HEK293 (cell line): ENCODE data around the gene DHRS11.
A peak's percentile ranks its signal among the peaks of the same experiment; 100 is the strongest.

Source experiments
- CTCF ChIA-PET: fragments of 350-600 bp; formaldehyde crosslinking; extraction: SDS; loops from one replicate; lab custom pipeline; 2021; ENCODE audit warnings: antibody characterized with exemption; lab: Yijun Ruan, JAX
- POLR2A ChIA-PET: fragments of 300-600 bp; formaldehyde crosslinking; extraction: SDS; loops from one replicate; lab custom pipeline; 2020; ENCODE audit warnings: antibody characterized with exemption, inconsistent platforms; lab: Yijun Ruan, JAX
- H3K27ac ChIP-seq: fragments of 200-500 bp; sonication (Bioruptor generic); 2 replicates; pipeline ENCODE4 v1.5.1; 2014; ENCODE audit warnings: low read depth, low read length, control low read depth, inconsistent platforms; ENCODE audit errors: extremely low read depth
- H3K36me3 ChIP-seq, 2 experiments: fragments of 200-500 bp in 1 of 2; sonication (Bioruptor generic) in 1 of 2; 1 replicate in 1 of 2; 2 replicates in 1 of 2; pipeline ENCODE4 v1.5.1; 2014 to 2017; ENCODE audit warnings: inconsistent platforms in 2 of 2, low read length in 2 of 2; ENCODE audit not compliant: control insufficient read depth in 2 of 2, insufficient read depth in 1 of 2
- H3K4me1 ChIP-seq: fragments of 200-500 bp; sonication (Bioruptor generic); 2 replicates; pipeline ENCODE4 v1.5.1; 2014; ENCODE audit warnings: mild to moderate bottlenecking, low read length, inconsistent platforms; ENCODE audit not compliant: control insufficient read depth, insufficient read depth
- H3K4me3 ChIP-seq: 2 replicates; pipeline ENCODE4 v1.5.1; 2011; ENCODE audit warnings: low read depth, mild to moderate bottlenecking, control low read depth, low read length, moderate library complexity
- H3K9me3 ChIP-seq: fragments of 200-500 bp; sonication (Bioruptor generic); 2 replicates; pipeline ENCODE4 v1.5.1; 2014; ENCODE audit warnings: low read depth, low read length, inconsistent platforms; ENCODE audit not compliant: control insufficient read depth, insufficient read depth
- BCL11A ChIP-seq: fragments of 450-650 bp; formaldehyde crosslinking; IDR thresholded peaks from 2 replicates; pipeline ENCODE4 v1.5.1; 2016; ENCODE audit warnings: low read depth, missing biosample characterization, missing genetic modification characterization
- REPIN1 ChIP-seq: fragments of 450-650 bp; formaldehyde crosslinking; IDR thresholded peaks from 2 replicates; pipeline ENCODE4 v1.5.1; 2017; ENCODE audit warnings: missing biosample characterization, missing genetic modification characterization, low read depth
- WT1 ChIP-seq: fragments of 450-650 bp; formaldehyde crosslinking; IDR thresholded peaks from 2 replicates; pipeline ENCODE4 v1.5.1; 2016; ENCODE audit warnings: missing biosample characterization, missing genetic modification characterization
- YY2 ChIP-seq: fragments of 450-650 bp; formaldehyde crosslinking; IDR thresholded peaks from 2 replicates; pipeline ENCODE4 v1.5.1; 2016; ENCODE audit warnings: missing biosample characterization, missing genetic modification characterization
- ZBTB17 ChIP-seq: fragments of 450-650 bp; formaldehyde crosslinking; IDR thresholded peaks from 2 replicates; pipeline ENCODE4 v1.5.1; 2016; ENCODE audit warnings: missing biosample characterization, missing genetic modification characterization
- ZBTB7A ChIP-seq: fragments of 450-650 bp; formaldehyde crosslinking; IDR thresholded peaks from 2 replicates; pipeline ENCODE4 v1.5.1; 2016; ENCODE audit warnings: low read depth, missing biosample characterization, missing genetic modification characterization
- ZFP3 ChIP-seq: fragments of 450-650 bp; formaldehyde crosslinking; IDR thresholded peaks from 2 replicates; pipeline ENCODE4 v1.5.1; 2016; ENCODE audit warnings: low read depth, missing biosample characterization, missing genetic modification characterization
- ZFP69B ChIP-seq: fragments of 450-650 bp; formaldehyde crosslinking; IDR thresholded peaks from 2 replicates; pipeline ENCODE4 v1.5.1; 2016; ENCODE audit warnings: missing biosample characterization, missing genetic modification characterization
- ZNF146 ChIP-seq: fragments of 450-650 bp; formaldehyde crosslinking; IDR thresholded peaks from 2 replicates; pipeline ENCODE4 v1.5.1; 2016; ENCODE audit warnings: missing biosample characterization, missing genetic modification characterization
- ZNF155 ChIP-seq: fragments of 450-650 bp; formaldehyde crosslinking; IDR thresholded peaks from 2 replicates; pipeline ENCODE4 v1.5.1; 2016; ENCODE audit warnings: missing biosample characterization, missing genetic modification characterization
- ZNF175 ChIP-seq: fragments of 450-650 bp; formaldehyde crosslinking; IDR thresholded peaks from 2 replicates; pipeline ENCODE4 v1.5.1; 2016; ENCODE audit warnings: missing biosample characterization, missing genetic modification characterization
- ZNF239 ChIP-seq: fragments of 450-650 bp; formaldehyde crosslinking; IDR thresholded peaks from 2 replicates; pipeline ENCODE4 v1.5.1; 2016; ENCODE audit warnings: missing biosample characterization, missing genetic modification characterization
- ZNF24 ChIP-seq: fragments of 450-650 bp; formaldehyde crosslinking; IDR thresholded peaks from 2 replicates; pipeline ENCODE4 v1.5.1; 2016; ENCODE audit warnings: missing biosample characterization, missing genetic modification characterization
- ZNF426 ChIP-seq: fragments of 450-650 bp; formaldehyde crosslinking; IDR thresholded peaks from 2 replicates; pipeline ENCODE4 v1.5.1; 2017; ENCODE audit warnings: missing biosample characterization, missing genetic modification characterization, mild to moderate bottlenecking, inconsistent platforms, moderate library complexity
- ZNF521 ChIP-seq: fragments of 450-650 bp; formaldehyde crosslinking; IDR thresholded peaks from 2 replicates; pipeline ENCODE4 v1.5.1; 2017; ENCODE audit warnings: missing biosample characterization, mild to moderate bottlenecking, missing genetic modification characterization
- ZNF610 ChIP-seq: fragments of 450-650 bp; formaldehyde crosslinking; IDR thresholded peaks from 2 replicates; pipeline ENCODE4 v1.5.1; 2016; ENCODE audit warnings: missing biosample characterization, missing genetic modification characterization, borderline replicate concordance
- ZNF658 ChIP-seq: fragments of 450-650 bp; formaldehyde crosslinking; IDR thresholded peaks from 2 replicates; pipeline ENCODE4; 2016; ENCODE audit warnings: missing biosample characterization, missing genetic modification characterization
- ZNF785 ChIP-seq: fragments of 450-650 bp; formaldehyde crosslinking; IDR thresholded peaks from 2 replicates; pipeline ENCODE4 v1.5.1; 2016; ENCODE audit warnings: missing biosample characterization, missing genetic modification characterization
- ZNF791 ChIP-seq: fragments of 450-650 bp; formaldehyde crosslinking; IDR thresholded peaks from 2 replicates; pipeline ENCODE4 v1.5.1; 2016; ENCODE audit warnings: missing biosample characterization, missing genetic modification characterization
- ZNF792 ChIP-seq: fragments of 450-650 bp; formaldehyde crosslinking; IDR thresholded peaks from 2 replicates; pipeline ENCODE4 v1.5.1; 2016; ENCODE audit warnings: missing biosample characterization, missing genetic modification characterization
- ZNF843 ChIP-seq: fragments of 450-650 bp; formaldehyde crosslinking; IDR thresholded peaks from 2 replicates; pipeline ENCODE4 v1.5.1; 2016; ENCODE audit warnings: missing biosample characterization, missing genetic modification characterization
- TF ChIP-seq, protein P1 (sequence below): fragments of 450-650 bp; formaldehyde crosslinking; IDR thresholded peaks from 2 replicates; pipeline ENCODE4 v1.5.1; 2017; ENCODE audit warnings: missing biosample characterization, missing genetic modification characterization
- TF ChIP-seq, protein P2 (sequence below): fragments of 450-650 bp; formaldehyde crosslinking; IDR thresholded peaks from 2 replicates; pipeline ENCODE4 v1.5.1; 2016; ENCODE audit warnings: missing biosample characterization, missing genetic modification characterization
- TF ChIP-seq, protein P3 (sequence below): fragments of 450-650 bp; formaldehyde crosslinking; IDR thresholded peaks from 2 replicates; pipeline ENCODE4 v1.5.1; 2016; ENCODE audit warnings: missing biosample characterization, missing genetic modification characterization, low read depth
- TF ChIP-seq, protein P4 (sequence below): fragments of 450-650 bp; formaldehyde crosslinking; IDR thresholded peaks from 2 replicates; pipeline ENCODE4 v1.5.1; 2016; ENCODE audit warnings: missing biosample characterization, missing genetic modification characterization
- TF ChIP-seq, protein P5 (sequence below): fragments of 450-650 bp; formaldehyde crosslinking; IDR thresholded peaks from 2 replicates; pipeline ENCODE4 v1.5.1; 2017; ENCODE audit warnings: missing biosample characterization, missing genetic modification characterization

The DHRS11 gene

DNA sequence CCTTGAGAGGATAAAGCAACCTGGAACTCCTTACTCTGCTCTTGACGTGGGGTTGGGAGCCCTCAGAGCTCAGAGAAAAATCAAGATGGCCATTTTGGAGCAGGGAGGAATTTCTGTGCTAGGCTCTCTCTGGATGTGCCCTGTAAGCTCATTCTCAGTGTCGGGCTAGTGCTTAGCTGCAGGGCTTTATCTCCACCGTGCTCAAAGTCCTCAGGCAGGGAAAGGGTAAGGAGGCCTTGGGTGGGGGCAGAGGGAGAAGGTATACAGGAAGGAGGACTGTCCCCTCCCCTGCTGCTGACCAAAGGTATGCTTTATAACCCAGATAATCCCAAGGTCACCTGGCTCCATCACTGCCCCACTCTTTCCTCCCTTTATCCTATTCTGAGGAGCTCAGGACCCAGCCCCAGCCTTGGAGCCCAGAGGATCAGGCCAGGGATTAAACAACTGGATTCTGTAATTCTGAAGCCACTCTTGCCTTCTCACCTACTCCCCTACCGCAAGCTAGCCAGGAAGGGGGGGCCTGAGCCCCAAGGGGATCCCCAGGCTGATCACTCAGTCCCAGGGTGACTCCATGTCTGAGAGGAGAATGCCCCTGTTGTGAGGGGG, 1.1 kb downstream of the DHRS11 start:
- ChIA-PET POLR2A (interaction anchor here (0.6 to 3.4 kb wide), 4 partner anchors 9 to 59 kb away, joined by 3 to 70 read pairs (median 17); partner anchors contain the start of genes GGNBP2, MRM1 and MYO19), CTCF (interaction anchor here (0.6 to 3.0 kb wide), 4 partner anchors 9 to 439 kb away, joined by 3 to 32 read pairs (median 6); partner anchors contain the start of gene MRM1)
- TF ChIP-seq, protein P1, sequence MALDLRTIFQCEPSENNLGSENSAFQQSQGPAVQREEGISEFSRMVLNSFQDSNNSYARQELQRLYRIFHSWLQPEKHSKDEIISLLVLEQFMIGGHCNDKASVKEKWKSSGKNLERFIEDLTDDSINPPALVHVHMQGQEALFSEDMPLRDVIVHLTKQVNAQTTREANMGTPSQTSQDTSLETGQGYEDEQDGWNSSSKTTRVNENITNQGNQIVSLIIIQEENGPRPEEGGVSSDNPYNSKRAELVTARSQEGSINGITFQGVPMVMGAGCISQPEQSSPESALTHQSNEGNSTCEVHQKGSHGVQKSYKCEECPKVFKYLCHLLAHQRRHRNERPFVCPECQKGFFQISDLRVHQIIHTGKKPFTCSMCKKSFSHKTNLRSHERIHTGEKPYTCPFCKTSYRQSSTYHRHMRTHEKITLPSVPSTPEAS (tag by site-specific recombination) = no peak
- TF ChIP-seq, protein P2, sequence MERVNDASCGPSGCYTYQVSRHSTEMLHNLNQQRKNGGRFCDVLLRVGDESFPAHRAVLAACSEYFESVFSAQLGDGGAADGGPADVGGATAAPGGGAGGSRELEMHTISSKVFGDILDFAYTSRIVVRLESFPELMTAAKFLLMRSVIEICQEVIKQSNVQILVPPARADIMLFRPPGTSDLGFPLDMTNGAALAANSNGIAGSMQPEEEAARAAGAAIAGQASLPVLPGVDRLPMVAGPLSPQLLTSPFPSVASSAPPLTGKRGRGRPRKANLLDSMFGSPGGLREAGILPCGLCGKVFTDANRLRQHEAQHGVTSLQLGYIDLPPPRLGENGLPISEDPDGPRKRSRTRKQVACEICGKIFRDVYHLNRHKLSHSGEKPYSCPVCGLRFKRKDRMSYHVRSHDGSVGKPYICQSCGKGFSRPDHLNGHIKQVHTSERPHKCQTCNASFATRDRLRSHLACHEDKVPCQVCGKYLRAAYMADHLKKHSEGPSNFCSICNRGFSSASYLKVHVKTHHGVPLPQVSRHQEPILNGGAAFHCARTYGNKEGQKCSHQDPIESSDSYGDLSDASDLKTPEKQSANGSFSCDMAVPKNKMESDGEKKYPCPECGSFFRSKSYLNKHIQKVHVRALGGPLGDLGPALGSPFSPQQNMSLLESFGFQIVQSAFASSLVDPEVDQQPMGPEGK = 0 out of 2 replicates have a peak, but pooled peaks have one; percentile 9
- TF ChIP-seq ZNF791 (tag by site-specific recombination) (no peak), ZBTB17 (tag by site-specific recombination) (peak; percentile 30; the same call in 1 of the 2 replicates), ZNF521 (tag by site-specific recombination) (no peak), ZNF610 (no peak), ZNF239 (tag by site-specific recombination) (no peak), ZNF24 (tag by site-specific recombination) (no peak), WT1 (tag by site-specific recombination) (no peak), ZBTB7A (tag by site-specific recombination) (no peak), ZFP3 (tag by site-specific recombination) (no peak), BCL11A (tag by site-specific recombination) (no peak), YY2 (no peak), ZNF658 (tag by site-specific recombination) (no peak), ZNF792 (tag by site-specific recombination) (no peak), ZNF843 (tag by site-specific recombination) (no peak), ZNF155 (tag by site-specific recombination) (no peak), REPIN1 (tag by site-specific recombination) (no peak), ZNF175 (tag by site-specific recombination) (no peak), ZNF426 (tag by site-specific recombination) (no peak), ZFP69B (tag by site-specific recombination) (no peak), ZNF146 (tag by site-specific recombination) (no peak), ZNF785 (tag by site-specific recombination) (no peak)
- TF ChIP-seq, protein P3, sequence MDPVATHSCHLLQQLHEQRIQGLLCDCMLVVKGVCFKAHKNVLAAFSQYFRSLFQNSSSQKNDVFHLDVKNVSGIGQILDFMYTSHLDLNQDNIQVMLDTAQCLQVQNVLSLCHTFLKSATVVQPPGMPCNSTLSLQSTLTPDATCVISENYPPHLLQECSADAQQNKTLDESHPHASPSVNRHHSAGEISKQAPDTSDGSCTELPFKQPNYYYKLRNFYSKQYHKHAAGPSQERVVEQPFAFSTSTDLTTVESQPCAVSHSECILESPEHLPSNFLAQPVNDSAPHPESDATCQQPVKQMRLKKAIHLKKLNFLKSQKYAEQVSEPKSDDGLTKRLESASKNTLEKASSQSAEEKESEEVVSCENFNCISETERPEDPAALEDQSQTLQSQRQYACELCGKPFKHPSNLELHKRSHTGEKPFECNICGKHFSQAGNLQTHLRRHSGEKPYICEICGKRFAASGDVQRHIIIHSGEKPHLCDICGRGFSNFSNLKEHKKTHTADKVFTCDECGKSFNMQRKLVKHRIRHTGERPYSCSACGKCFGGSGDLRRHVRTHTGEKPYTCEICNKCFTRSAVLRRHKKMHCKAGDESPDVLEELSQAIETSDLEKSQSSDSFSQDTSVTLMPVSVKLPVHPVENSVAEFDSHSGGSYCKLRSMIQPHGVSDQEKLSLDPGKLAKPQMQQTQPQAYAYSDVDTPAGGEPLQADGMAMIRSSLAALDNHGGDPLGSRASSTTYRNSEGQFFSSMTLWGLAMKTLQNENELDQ = no peak
- TF ChIP-seq, protein P4, sequence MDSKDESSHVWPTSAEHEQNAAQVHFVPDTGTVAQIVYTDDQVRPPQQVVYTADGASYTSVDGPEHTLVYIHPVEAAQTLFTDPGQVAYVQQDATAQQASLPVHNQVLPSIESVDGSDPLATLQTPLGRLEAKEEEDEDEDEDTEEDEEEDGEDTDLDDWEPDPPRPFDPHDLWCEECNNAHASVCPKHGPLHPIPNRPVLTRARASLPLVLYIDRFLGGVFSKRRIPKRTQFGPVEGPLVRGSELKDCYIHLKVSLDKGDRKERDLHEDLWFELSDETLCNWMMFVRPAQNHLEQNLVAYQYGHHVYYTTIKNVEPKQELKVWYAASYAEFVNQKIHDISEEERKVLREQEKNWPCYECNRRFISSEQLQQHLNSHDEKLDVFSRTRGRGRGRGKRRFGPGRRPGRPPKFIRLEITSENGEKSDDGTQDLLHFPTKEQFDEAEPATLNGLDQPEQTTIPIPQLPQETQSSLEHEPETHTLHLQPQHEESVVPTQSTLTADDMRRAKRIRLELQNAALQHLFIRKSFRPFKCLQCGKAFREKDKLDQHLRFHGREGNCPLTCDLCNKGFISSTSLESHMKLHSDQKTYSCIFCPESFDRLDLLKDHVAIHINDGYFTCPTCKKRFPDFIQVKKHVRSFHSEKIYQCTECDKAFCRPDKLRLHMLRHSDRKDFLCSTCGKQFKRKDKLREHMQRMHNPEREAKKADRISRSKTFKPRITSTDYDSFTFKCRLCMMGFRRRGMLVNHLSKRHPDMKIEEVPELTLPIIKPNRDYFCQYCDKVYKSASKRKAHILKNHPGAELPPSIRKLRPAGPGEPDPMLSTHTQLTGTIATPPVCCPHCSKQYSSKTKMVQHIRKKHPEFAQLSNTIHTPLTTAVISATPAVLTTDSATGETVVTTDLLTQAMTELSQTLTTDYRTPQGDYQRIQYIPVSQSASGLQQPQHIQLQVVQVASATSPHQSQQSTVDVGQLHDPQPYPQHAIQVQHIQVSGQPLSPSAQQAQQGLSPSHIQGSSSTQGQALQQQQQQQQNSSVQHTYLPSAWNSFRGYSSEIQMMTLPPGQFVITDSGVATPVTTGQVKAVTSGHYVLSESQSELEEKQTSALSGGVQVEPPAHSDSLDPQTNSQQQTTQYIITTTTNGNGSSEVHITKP (tag by site-specific recombination) = peak; percentile 27; the same call in 1 of the 2 replicates
- TF ChIP-seq, protein P5, sequence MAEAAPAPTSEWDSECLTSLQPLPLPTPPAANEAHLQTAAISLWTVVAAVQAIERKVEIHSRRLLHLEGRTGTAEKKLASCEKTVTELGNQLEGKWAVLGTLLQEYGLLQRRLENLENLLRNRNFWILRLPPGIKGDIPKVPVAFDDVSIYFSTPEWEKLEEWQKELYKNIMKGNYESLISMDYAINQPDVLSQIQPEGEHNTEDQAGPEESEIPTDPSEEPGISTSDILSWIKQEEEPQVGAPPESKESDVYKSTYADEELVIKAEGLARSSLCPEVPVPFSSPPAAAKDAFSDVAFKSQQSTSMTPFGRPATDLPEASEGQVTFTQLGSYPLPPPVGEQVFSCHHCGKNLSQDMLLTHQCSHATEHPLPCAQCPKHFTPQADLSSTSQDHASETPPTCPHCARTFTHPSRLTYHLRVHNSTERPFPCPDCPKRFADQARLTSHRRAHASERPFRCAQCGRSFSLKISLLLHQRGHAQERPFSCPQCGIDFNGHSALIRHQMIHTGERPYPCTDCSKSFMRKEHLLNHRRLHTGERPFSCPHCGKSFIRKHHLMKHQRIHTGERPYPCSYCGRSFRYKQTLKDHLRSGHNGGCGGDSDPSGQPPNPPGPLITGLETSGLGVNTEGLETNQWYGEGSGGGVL (tag by site-specific recombination) = peak; percentile 29

More for the DNA sequence above, 1.1 kb downstream of the DHRS11 start:
- Histone ChIP-seq H3K4me3 (peak overlapping the region; percentile 77), H3K9me3 (no peaks in the 10 kb centered on the region), H3K36me3 (peaks cover 11 to 68% of the 10 kb centered on the region in 2 experiments), H3K27ac (peak overlapping the region; percentile 86), H3K4me1 (peaks cover 10% of the 10 kb centered on the region; the same call in 1 of the 2 replicates)
